ENCODE data around the gene SERP2. TPM values are rescaled to one million over a fixed set of nuclear protein-coding genes. Genes with fewer than 3 reads are reported as not detected.
A peak's percentile ranks its signal among the peaks of the same experiment; 100 is the strongest.

SERP2 gene
- total and polyA plus RNA-seq, 2 donors from 2014 or later = 9.7 to 11.0 TPM

DNA sequence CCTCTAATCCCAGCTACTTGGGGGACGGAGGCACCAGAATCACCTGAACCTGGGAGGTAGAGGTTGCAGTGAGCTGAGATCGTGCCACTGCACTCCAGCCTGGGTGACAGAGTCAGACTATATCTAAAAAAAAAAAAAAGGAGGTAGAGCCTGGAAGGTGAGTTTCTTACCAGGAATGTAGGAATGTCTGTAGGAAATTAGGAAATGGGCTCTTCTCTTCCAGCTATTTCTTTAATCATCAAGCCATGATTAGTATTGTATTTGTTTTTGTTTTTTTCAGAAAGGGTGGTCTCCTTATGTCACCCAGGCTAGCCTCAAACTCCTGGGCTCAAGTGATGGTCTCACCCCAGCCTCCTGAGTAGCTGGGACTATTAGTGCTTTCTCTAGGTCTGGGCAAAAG, 26.3 kb upstream of the SERP2 start:
- Histone ChIP-seq H3K9ac (ENCODE audit: low read length in 3 of 3) (no peak overlapping the region), H3K27me3 (ENCODE audit: control insufficient read depth, insufficient read depth, low read length) (no peaks in the 10 kb centered on the region), H3K4me3 (ENCODE audit: low read length in 3 of 3) (no peak overlapping the region), H3K36me3 (ENCODE audit: control insufficient read depth in 2 of 3, insufficient read depth in 3 of 3, low read length in 3 of 3) (no peaks in the 10 kb centered on the region), H3K4me1 (ENCODE audit: control insufficient read depth in 2 of 3, insufficient read depth in 2 of 3, low read depth in 1 of 3, low read length in 3 of 3) (peaks cover 0 to 8% (median 0%) of the 10 kb centered on the region in 3 donors), H3K9me3 (ENCODE audit: control insufficient read depth in 2 of 3, insufficient read depth in 1 of 3, low read length in 3 of 3) (no peaks in the 10 kb centered on the region), H3K27ac (ENCODE audit: low read depth in 2 of 2, low read length in 2 of 2) (no peak overlapping the region)
- DNase-seq (no peak), FAIRE-seq (no peak)
- TF ChIP-seq, protein P1, sequence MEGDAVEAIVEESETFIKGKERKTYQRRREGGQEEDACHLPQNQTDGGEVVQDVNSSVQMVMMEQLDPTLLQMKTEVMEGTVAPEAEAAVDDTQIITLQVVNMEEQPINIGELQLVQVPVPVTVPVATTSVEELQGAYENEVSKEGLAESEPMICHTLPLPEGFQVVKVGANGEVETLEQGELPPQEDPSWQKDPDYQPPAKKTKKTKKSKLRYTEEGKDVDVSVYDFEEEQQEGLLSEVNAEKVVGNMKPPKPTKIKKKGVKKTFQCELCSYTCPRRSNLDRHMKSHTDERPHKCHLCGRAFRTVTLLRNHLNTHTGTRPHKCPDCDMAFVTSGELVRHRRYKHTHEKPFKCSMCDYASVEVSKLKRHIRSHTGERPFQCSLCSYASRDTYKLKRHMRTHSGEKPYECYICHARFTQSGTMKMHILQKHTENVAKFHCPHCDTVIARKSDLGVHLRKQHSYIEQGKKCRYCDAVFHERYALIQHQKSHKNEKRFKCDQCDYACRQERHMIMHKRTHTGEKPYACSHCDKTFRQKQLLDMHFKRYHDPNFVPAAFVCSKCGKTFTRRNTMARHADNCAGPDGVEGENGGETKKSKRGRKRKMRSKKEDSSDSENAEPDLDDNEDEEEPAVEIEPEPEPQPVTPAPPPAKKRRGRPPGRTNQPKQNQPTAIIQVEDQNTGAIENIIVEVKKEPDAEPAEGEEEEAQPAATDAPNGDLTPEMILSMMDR (IDR thresholded peaks at IDR 0.05; ENCODE audit: borderline replicate concordance, extremely low read depth, insufficient read depth) = no peak
- intact Hi-C loops (cut with DNase I) = no loop called here

DNA sequence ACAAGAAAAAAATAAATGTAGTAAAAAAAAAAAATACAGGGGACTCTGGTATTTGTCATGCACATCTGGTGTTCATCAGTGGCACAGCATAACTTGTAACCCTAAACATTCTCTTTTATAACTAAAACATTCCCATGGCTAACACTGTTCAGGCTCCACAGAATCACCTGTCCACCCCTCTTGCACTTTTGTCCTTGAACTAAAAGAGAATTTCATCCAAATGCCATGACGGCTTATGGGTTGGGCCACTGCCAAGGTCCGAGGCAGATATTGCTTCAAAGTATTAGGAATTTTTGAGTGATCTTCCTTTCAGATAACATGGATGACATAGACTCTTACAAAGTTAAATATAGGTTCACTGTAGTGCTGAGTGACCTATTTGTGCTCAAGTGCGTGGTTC, 25.7 kb upstream of the SERP2 start:
- TF ChIP-seq, protein P1 (IDR thresholded peaks at IDR 0.05; ENCODE audit: borderline replicate concordance, extremely low read depth, insufficient read depth) = no peak
- no peaks in the 10 kb centered on the region for H3K36me3 ChIP-seq (ENCODE audit: control insufficient read depth in 2 of 3, insufficient read depth in 3 of 3, low read length in 3 of 3)
- intact Hi-C loops (cut with DNase I) = no loop called here

DNA sequence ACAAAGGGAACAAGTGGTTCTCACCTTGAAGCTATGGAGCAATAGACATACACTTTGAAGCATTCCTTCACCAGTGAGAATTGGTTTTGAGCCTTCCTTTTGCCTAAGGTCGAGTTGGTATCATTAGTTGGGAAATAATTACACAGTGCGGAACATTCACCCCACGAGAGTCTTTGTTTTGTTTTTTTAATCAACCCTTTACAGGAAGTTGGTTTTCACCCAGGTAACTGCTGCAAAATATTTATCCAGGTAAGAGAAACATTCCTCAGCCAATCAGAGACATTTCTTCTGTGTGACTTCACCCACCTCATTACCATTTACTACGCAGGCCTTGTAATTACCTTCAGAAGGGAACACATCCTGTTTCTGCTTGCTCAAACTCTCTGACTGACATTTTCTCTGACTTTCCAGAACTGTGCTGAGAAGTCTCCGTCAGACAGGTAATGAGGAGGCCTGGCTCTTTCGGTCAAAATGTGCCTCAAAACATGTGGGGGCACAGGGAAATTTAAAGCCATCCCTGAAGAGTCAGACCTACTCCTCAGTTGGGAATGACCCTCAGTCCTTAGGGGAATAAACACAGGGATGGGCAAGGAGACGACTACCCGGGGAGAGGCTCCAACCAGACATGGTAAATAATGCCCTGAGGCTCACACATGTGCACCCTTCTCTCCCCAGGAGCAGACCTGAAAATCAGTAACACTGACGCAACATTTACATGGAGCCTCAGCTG, 22.7 kb upstream of the SERP2 start:
- H3K27ac ChIP-seq (ENCODE audit: low read depth in 2 of 2, low read length in 2 of 2) = peak overlapping the region; percentile 39 to 78
- H3K4me3 ChIP-seq (ENCODE audit: low read length in 3 of 3) = no peak overlapping the region
- no peaks in the 10 kb centered on the region for H3K27me3 ChIP-seq (ENCODE audit: control insufficient read depth, insufficient read depth, low read length)
- H3K36me3 ChIP-seq (ENCODE audit: control insufficient read depth in 2 of 3, insufficient read depth in 3 of 3, low read length in 3 of 3) = no peaks in the 10 kb centered on the region
- FAIRE-seq (no peak), DNase-seq (peak in 2 of 5 donors; percentile 71 to 78)
- TF ChIP-seq, protein P1 (IDR thresholded peaks at IDR 0.05; ENCODE audit: borderline replicate concordance, extremely low read depth, insufficient read depth) = no peak
- intact Hi-C loops (cut with DNase I) = no loop called here
- no peaks in the 10 kb centered on the region for H3K9me3 ChIP-seq (ENCODE audit: control insufficient read depth in 2 of 3, insufficient read depth in 1 of 3, low read length in 3 of 3)
- H3K4me1 ChIP-seq (ENCODE audit: control insufficient read depth in 2 of 3, insufficient read depth in 2 of 3, low read depth in 1 of 3, low read length in 3 of 3) = peaks cover 0 to 8% (median 0%) of the 10 kb centered on the region in 3 donors
- peak overlapping the region in 1 of 3 donors; percentile 27 for H3K9ac ChIP-seq (ENCODE audit: low read length in 3 of 3)

More for the DNA sequence above, 25.7 kb upstream of the SERP2 start:
- FAIRE-seq (no peak), DNase-seq (no peak)
- Histone ChIP-seq H3K4me1 (ENCODE audit: control insufficient read depth in 2 of 3, insufficient read depth in 2 of 3, low read depth in 1 of 3, low read length in 3 of 3) (peaks cover 0 to 8% (median 0%) of the 10 kb centered on the region in 3 donors), H3K9me3 (ENCODE audit: control insufficient read depth in 2 of 3, insufficient read depth in 1 of 3, low read length in 3 of 3) (no peaks in the 10 kb centered on the region), H3K4me3 (ENCODE audit: low read length in 3 of 3) (no peak overlapping the region), H3K27ac (ENCODE audit: low read depth in 2 of 2, low read length in 2 of 2) (no peak overlapping the region), H3K9ac (ENCODE audit: low read length in 3 of 3) (no peak overlapping the region), H3K27me3 (ENCODE audit: control insufficient read depth, insufficient read depth, low read length) (no peaks in the 10 kb centered on the region)
